ENCODE data around the gene MPG.

The MPG gene

GRCh38 chr16:83781-84615 lies 6.0 kb downstream of the MPG start:
- DNase-seq (ENCODE audit: low read depth) = no peak

GRCh38 chr16:84718-85406 lies 6.8 kb downstream of the MPG start:
- peak; percentile 70 for DNase-seq (ENCODE audit: low read depth)

- DNase-seq (ENCODE audit: low read depth) = no peak
Observed at GRCh38 chr16:85407-85782, 7.4 kb downstream of the MPG start.

GRCh38 chr16:85865-86264 lies 7.8 kb downstream of the MPG start:
- DNase-seq (ENCODE audit: low read depth) = no peak

- no peak for DNase-seq (ENCODE audit: low read depth)
Observed at GRCh38 chr16:86483-86952, 8.5 kb downstream of the MPG start.

- no peak for DNase-seq (ENCODE audit: low read depth)
Observed at GRCh38 chr16:88613-89012, 10.6 kb downstream of the MPG start.

GRCh38 chr16:89391-90302 lies 11.6 kb downstream of the MPG start:
- DNase-seq (ENCODE audit: low read depth) = no peak

GRCh38 chr16:91484-91883 lies 13.5 kb downstream of the MPG start:
- no peak for DNase-seq (ENCODE audit: low read depth)

GRCh38 chr16:92431-93339 lies 14.7 kb downstream of the MPG start:
- no peak for DNase-seq (ENCODE audit: low read depth)

- DNase-seq (ENCODE audit: low read depth) = no peak
Observed at GRCh38 chr16:94918-95265, 16.9 kb downstream of the MPG start.

- peak; percentile 49 for DNase-seq (ENCODE audit: low read depth)
Observed at GRCh38 chr16:96935-97381, 18.9 kb downstream of the MPG start.

GRCh38 chr16:97822-98221 lies 19.8 kb downstream of the MPG start:
- DNase-seq (ENCODE audit: low read depth) = no peak

GRCh38 chr16:100989-101388 lies 23.0 kb downstream of the MPG start:
- DNase-seq (ENCODE audit: low read depth) = no peak

- no peak for DNase-seq (ENCODE audit: low read depth)
Observed at GRCh38 chr16:101586-101985, 23.6 kb downstream of the MPG start.

- DNase-seq (ENCODE audit: low read depth) = no peak
Observed at GRCh38 chr16:102060-102855, 24.2 kb downstream of the MPG start.

- DNase-seq (ENCODE audit: low read depth) = no peak
Observed at GRCh38 chr16:104355-104754, 26.3 kb downstream of the MPG start.

GRCh38 chr16:104928-105327 lies 26.9 kb downstream of the MPG start:
- DNase-seq (ENCODE audit: low read depth) = no peak

GRCh38 chr16:105521-105920 lies 27.5 kb downstream of the MPG start:
- no peak for DNase-seq (ENCODE audit: low read depth)

GRCh38 chr16:106623-107324 lies 28.7 kb downstream of the MPG start:
- no peak for DNase-seq (ENCODE audit: low read depth)
